HepG2 (cell line): ENCODE data around the gene LRRC51. TPM values are rescaled to one million over a fixed set of nuclear protein-coding genes. Genes with fewer than 3 reads are reported as not detected.
A peak's percentile ranks its signal among the peaks of the same experiment; 100 is the strongest.

Source experiments
- ATM ChIP-seq: fragments of 450-650 bp; IDR thresholded peaks from 2 replicates; pipeline ENCODE4 v1.7.1; 2017; ENCODE audit warnings: mild to moderate bottlenecking, borderline replicate concordance
- CCAR2 ChIP-seq: fragments of 200-400 bp; formaldehyde crosslinking; optimal IDR thresholded peaks from 2 replicates; pipeline ENCODE3; 2018; ENCODE audit warnings: low read depth, mild to moderate bottlenecking, low read length, moderate library complexity
- CEBPZ ChIP-seq: IDR thresholded peaks from 2 replicates; pipeline ENCODE4 v1.6.1; 2012; ENCODE audit warnings: low read length, improper control_type of control experiment
- CSRNP2 ChIP-seq: sonication (generic); formaldehyde crosslinking; conservative IDR thresholded peaks from 2 replicates; pipeline ENCODE4 v1.8.0; 2022; ENCODE audit warnings: low read depth, missing genetic modification reagents
- ETV5 ChIP-seq: IDR thresholded peaks from 2 replicates; pipeline ENCODE4 v1.6.1; 2018; ENCODE audit warnings: missing biosample characterization, missing genetic modification reagents, inconsistent platforms, borderline replicate concordance
- FOXA1 ChIP-seq, 2 experiments: fragments of 450-650 bp in 1 of 2; sonication (generic) in 1 of 2; formaldehyde crosslinking in 1 of 2; IDR thresholded peaks; 2 replicates each; pipeline versions ENCODE4 v1.4.0 to v1.6.1; 2016 to 2020; ENCODE audit warnings: missing genetic modification reagents in 1 of 2
- ISX ChIP-seq: sonication (generic); formaldehyde crosslinking; conservative IDR thresholded peaks from 2 replicates; pipeline ENCODE4 v1.5.0; 2020; ENCODE audit warnings: missing genetic modification reagents
- KMT2B ChIP-seq: IDR thresholded peaks from 2 replicates; pipeline ENCODE4 v1.6.1; 2016; ENCODE audit warnings: missing genetic modification reagents, missing compliant biosample characterization
- NFIB ChIP-seq: sonication (generic); formaldehyde crosslinking; IDR thresholded peaks from 2 replicates; pipeline ENCODE4 v1.9.0; 2021; ENCODE audit warnings: missing genetic modification reagents, mild to moderate bottlenecking, borderline replicate concordance
- NR2C2 ChIP-seq: sonication (generic); formaldehyde crosslinking; IDR thresholded peaks from 2 replicates; pipeline ENCODE4 v1.4.0; 2020; ENCODE audit warnings: missing genetic modification reagents, mild to moderate bottlenecking, moderate library complexity, borderline replicate concordance
- RXRB ChIP-seq: IDR thresholded peaks from 2 replicates; pipeline ENCODE4 v1.6.1; 2016; ENCODE audit warnings: borderline replicate concordance, missing genetic modification reagents, missing compliant biosample characterization
- SALL1 ChIP-seq: sonication (generic); formaldehyde crosslinking; IDR thresholded peaks from 2 replicates; pipeline ENCODE4 v1.8.0; 2022; ENCODE audit warnings: mild to moderate bottlenecking, missing genetic modification reagents
- SNAI1 ChIP-seq: sonication (generic); formaldehyde crosslinking; IDR thresholded peaks from 2 replicates; pipeline ENCODE4 v1.5.0; 2020; ENCODE audit warnings: mild to moderate bottlenecking, missing genetic modification reagents, borderline replicate concordance
- YEATS4 ChIP-seq: sonication (generic); formaldehyde crosslinking; IDR thresholded peaks from 2 replicates; pipeline ENCODE4 v1.4.0; 2020; ENCODE audit warnings: missing genetic modification reagents, borderline replicate concordance
- ZFP36L2 ChIP-seq: sonication (generic); formaldehyde crosslinking; IDR thresholded peaks from 2 replicates; pipeline ENCODE4 v1.4.0; 2020; ENCODE audit warnings: missing genetic modification reagents
- polyA plus RNA-seq, 8 experiments: library from polyadenylated mRNA; depleted of rRNA in 3 of 8; stranded (reverse) in 7 of 8; unstranded in 1 of 8; fragments of >200 nt; fragmentation: Illumina TruSeq in 4 of 8; extraction: Trizol in 4 of 8; gene quantifications; 2 replicates each; pipeline versions ENCODE4 v1.2.1 to v1.2.3, GENCODE V29; 2011 to 2016; ENCODE audit warnings: low read depth in 4 of 8, missing spikeins in 1 of 8, mixed read lengths in 1 of 8; ENCODE audit not compliant: insufficient read depth in 1 of 8
- total RNA-seq, 5 experiments: library from RNA; depleted of rRNA; stranded (reverse); fragments of >200 nt; fragmentation: Illumina TruSeq; extraction: Trizol; gene quantifications; 2 replicates each; pipeline ENCODE4 v1.2.3, GENCODE V29; 2016; ENCODE audit warnings: low read depth in 1 of 5
- TF ChIP-seq, protein P1 (sequence below), 2 experiments: IDR thresholded peaks; 2 replicates each; pipeline ENCODE4 v1.6.1; 2011 to 2012; ENCODE audit warnings: low read length in 2 of 2, borderline replicate concordance in 1 of 2, low read depth in 1 of 2, mild to moderate bottlenecking in 1 of 2, moderate library complexity in 1 of 2
- TF ChIP-seq, protein P2 (sequence below): IDR thresholded peaks from 2 replicates; pipeline ENCODE4 v1.6.1; 2016; ENCODE audit warnings: low read depth

Gene LRRC51
- total and polyA plus RNA-seq, 2 of the 13 experiments (the other 11 are each of a cell fraction or from before 2014, with no cell fraction given) = 5.3 to 6.0 TPM

DNA sequence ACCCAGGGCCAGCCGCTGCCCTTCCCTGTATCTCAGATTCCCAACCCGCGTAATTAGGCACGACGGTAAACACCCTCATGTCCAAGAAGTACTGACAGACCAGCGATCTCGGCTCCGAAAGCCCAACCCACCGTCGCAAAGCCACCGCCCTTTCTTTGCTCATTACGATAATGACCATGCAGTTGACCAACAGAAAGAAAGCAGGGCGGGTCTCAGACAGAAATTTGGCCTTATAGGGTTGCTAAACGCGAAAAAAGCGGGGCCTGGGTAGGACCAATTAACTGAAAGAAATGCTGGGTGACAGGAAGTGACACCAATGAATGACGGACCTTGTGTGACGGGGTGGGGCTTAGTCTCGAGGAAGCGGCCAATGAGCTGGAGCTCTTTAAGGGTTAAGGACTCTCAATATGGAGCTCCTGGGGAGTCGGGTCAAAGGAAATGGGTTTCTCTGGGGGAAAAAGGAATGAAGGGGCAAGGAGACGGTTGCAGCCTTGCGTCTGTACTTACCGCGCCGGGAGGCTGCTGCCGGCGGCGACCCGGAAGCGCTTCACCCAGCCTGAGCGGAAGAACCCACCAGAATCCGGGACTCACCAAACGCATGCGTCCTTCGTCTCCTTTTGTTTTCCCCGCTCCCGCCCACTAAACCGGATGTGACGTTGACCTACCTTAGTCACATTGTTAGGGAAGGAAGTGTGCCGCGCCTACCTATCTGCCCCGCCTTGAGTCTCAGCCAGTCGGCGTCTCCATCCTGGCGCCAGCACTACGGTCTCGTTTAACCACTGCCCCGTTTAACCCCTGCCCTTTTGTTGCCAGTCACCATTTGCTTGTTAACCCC lies 31.7 kb downstream of the LRRC51 start, which contains the start of gene ANAPC15 (continued):
- peak; percentile 59; the same call in 1 of the 2 replicates for TF ChIP-seq ETV5 (CRISPR knock-in tag)
- TF ChIP-seq NFIB (CRISPR knock-in tag) = no peak
- TF ChIP-seq FOXA1 (IDR thresholded peaks at IDR 0.05) = no peak
- TF ChIP-seq FOXA1 (CRISPR knock-in tag; IDR thresholded peaks at IDR 0.05) = peak; percentile 61
- TF ChIP-seq RXRB (CRISPR knock-in tag) = peak; percentile 51; the same call in 1 of the 2 replicates
- TF ChIP-seq, protein P1, sequence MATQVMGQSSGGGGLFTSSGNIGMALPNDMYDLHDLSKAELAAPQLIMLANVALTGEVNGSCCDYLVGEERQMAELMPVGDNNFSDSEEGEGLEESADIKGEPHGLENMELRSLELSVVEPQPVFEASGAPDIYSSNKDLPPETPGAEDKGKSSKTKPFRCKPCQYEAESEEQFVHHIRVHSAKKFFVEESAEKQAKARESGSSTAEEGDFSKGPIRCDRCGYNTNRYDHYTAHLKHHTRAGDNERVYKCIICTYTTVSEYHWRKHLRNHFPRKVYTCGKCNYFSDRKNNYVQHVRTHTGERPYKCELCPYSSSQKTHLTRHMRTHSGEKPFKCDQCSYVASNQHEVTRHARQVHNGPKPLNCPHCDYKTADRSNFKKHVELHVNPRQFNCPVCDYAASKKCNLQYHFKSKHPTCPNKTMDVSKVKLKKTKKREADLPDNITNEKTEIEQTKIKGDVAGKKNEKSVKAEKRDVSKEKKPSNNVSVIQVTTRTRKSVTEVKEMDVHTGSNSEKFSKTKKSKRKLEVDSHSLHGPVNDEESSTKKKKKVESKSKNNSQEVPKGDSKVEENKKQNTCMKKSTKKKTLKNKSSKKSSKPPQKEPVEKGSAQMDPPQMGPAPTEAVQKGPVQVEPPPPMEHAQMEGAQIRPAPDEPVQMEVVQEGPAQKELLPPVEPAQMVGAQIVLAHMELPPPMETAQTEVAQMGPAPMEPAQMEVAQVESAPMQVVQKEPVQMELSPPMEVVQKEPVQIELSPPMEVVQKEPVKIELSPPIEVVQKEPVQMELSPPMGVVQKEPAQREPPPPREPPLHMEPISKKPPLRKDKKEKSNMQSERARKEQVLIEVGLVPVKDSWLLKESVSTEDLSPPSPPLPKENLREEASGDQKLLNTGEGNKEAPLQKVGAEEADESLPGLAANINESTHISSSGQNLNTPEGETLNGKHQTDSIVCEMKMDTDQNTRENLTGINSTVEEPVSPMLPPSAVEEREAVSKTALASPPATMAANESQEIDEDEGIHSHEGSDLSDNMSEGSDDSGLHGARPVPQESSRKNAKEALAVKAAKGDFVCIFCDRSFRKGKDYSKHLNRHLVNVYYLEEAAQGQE (IDR thresholded peaks at IDR 0.05; ENCODE audit: borderline replicate concordance in 1 of 2, low read depth in 1 of 2, low read length in 2 of 2) = peak in 1 of 2 experiments; percentile 47; a peak in 1 of 4 replicates
- TF ChIP-seq ZFP36L2 (CRISPR knock-in tag) = no peak
- no peak for TF ChIP-seq ATM
- peak; percentile 69; the same call in 1 of the 2 replicates for TF ChIP-seq CEBPZ
- peak; percentile 47 for TF ChIP-seq YEATS4
- no peak for TF ChIP-seq CCAR2
- no peak for TF ChIP-seq CSRNP2 (CRISPR knock-in tag)
- peak; percentile 75; the same call in 1 of the 2 replicates for TF ChIP-seq KMT2B (CRISPR knock-in tag)
- TF ChIP-seq SNAI1 = no peak
- no peak; the same call in 1 of the 2 replicates for TF ChIP-seq ISX (CRISPR knock-in tag)
- TF ChIP-seq SALL1 = peak; percentile 55
- peak; percentile 99 for TF ChIP-seq NR2C2 (CRISPR knock-in tag)
- TF ChIP-seq, protein P2, sequence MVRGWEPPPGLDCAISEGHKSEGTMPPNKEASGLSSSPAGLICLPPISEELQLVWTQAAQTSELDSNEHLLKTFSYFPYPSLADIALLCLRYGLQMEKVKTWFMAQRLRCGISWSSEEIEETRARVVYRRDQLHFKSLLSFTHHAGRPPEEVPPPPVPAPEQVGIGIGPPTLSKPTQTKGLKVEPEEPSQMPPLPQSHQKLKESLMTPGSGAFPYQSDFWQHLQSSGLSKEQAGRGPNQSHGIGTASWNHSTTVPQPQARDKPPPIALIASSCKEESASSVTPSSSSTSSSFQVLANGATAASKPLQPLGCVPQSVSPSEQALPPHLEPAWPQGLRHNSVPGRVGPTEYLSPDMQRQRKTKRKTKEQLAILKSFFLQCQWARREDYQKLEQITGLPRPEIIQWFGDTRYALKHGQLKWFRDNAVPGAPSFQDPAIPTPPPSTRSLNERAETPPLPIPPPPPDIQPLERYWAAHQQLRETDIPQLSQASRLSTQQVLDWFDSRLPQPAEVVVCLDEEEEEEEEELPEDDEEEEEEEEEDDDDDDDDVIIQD (CRISPR knock-in tag) = 0 out of 2 replicates have a peak, but pooled peaks have one; percentile 44
